NK-92 (cell line): ENCODE results near the gene TRPV4.

Experiments used
- DNase-seq: peaks from one replicate; lab custom pipeline; 2025; ENCODE audit not compliant: unreplicated experiment; lab: John Stamatoyannopoulos, UW

TRPV4 gene

DNA sequence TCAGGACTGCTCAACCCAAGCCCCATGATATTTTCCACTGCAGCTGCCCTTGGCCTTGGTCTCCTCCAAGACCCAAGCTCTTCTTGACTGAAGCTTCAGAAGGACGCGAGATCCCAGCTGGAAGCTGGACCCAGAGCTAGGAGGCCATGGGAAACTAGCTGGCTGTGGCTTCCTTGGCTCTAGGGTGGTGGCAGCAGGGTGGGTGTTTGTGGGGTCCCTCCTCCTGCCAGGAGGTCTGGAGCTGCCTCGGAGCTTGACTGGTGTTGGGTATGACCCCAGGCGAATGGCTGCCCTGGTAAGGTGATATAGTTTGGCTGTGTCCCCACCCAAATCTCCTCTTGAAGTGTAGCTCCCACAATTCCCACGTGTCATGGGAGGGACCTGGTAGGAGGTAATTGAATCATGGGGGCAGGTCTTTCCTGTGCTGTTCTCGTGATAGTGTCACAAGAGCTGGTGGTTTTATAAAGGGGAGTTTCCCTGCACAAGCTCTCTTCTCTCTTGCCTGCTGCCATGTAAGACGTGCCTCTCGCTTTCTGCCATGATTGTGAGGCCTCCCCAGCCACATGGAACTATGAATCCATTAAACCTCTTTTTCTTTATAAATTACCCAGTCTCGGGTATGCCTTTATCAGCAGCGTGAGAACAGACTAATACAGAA, 51.4 kb downstream of the TRPV4 start:
- no peak for DNase-seq

GRCh38 chr12:109779382-109779781, 53.8 kb downstream of the TRPV4 start:
- DNase-seq = no peak

- no peak for DNase-seq
These were observed 54.5 kb downstream of the TRPV4 start for GRCh38 chr12:109778684-109779083.

DNA sequence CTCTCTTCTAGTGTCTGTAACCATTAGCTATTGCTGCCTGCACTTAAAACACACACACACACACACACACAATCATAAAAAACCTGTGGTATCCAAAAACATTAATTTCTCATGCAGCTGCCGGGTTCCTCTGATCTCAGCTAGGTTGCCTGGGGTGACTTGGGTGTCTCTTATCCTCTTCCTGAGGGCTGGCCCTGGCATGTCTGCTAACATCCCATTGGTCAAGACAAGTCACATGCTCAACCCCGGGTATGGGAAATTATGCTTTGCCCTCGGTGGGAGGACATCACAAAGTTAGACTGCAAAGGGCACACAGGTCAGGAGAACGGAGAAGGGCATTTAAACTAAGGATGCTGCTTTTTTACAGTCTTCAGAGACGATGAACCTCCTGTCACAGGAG, 55.7 kb downstream of the TRPV4 start:
- no peak for DNase-seq

DNA sequence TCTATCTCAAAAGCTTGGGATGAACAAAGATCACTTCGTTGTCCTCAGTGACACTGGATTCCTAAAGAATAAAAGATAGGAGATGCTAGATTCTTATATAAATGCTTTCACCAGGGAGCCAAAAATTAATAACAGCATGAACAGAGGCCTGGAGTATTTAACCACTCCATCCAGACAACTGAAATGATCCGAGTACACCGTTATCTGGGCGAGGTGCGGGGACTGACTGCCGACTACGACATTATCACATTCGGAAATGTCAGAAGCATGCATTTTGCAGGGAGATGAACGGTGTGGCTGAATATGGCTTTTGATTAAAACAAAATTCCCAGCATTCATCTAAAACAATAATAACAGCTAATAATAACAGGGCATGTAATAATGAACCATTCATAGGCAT, 56.6 kb downstream of the TRPV4 start:
- no peak for DNase-seq

DNA sequence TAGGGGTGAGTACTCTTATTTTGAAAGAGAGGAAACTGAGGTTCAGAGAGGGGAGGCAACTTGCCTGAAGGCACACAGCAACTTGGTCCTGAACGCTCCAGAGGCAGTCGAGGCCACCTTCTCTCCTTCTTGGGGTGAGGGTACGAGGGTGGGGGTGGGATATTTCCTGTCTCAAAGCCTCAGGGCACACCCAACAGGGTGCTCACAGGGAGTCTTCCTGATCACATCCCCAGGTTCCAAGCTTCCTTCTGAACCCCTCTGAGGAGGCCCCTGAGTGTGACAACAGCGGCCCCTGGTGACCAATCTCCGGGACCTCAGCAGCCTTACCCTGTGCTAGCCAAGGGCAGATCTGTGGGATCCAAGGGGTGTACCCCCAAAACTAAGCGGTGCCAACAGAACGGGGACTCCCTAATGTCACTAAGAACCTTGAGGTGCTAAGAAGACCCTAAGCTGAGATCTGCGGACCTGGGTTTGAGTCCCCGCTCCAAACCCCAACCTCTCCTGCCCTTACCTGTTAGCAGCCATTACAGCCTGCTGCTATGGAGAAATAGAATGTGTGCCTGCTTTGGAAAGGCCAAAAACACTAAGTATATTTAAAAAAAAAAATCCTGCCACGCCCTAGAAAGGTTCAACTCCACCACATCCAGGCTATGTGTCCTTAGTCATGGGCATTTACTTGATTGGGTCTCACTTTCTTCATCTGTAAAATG, 57.9 kb downstream of the TRPV4 start:
- DNase-seq = no peak

GRCh38 chr12:109773384-109774011, 59.7 kb downstream of the TRPV4 start:
- no peak for DNase-seq

DNA sequence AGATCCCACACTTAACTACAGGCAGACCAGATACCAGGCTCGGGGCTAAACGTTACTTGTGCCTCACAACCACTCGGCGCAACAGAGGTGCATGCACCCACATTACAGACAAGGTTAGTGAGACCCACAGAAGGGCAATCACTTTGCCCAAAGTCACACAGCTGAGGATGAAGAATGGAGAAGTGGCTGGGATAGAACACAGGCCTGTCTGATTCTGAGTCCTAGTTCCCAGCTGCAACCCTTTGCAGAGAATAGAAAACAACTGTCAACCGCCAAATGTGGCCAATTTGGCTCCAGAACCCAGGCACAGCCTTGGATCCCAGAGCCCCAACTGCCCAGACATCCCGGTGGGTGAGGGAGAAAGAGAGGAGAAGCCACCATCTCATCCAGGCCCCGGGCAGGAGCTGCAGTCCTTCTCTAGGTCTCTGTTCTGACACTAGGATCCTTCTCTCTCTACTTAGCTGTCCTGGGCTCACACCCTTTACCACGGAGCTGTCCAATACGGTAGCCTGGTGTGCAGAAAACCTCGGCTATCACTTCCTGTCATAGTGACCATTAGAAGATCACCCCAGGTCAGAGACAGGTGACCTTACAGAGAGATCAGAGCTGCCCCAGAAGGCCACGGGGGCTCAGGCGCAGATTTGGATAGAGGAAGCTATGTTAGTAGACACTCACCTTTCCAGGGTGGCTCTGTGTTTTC, 60.4 kb downstream of the TRPV4 start:
- no peak for DNase-seq

DNA sequence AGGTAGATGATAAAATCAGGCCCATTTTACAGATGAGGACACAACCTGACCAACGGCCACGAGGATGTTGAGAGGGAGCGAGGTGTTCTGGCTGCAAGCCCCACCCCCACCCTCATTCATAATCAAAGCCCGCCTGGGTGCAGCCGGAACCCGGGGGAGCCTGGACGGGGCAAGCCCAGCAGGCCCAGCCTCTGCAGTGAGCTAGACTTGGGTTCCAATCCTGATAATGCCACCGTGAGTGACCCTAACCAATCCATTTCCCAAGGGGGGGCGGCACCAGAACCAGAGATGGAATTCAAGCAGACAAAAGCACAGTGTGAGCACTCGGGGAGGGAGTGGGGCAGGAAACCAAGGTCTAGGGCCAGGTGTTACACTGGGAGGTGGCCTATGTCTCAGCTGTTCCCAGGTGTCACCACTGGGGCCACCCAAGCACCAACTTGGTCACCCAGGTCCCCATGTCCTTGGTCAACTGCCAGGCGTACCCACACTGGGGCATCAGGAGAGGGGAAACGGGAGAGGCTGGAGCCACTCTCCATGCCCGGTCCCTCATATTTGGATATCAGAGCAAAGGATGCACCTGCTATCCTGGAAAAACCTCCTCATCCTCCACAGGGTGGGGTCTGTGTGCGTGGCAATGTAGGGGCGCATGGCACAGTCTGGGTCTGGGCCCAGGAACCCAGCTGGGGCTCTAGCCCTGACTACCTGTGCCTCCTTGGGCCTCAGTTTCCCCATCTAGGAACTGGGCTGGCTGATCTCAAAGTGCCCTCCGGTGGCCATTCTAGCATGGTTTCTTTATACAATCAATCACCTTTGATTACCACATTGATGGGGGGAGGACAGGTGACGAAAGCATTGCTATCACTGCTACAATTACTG, 61.2 kb downstream of the TRPV4 start:
- no peak for DNase-seq

- DNase-seq = no peak
These were observed 62.1 kb downstream of the TRPV4 start for GRCh38 chr12:109770861-109771670.

DNA sequence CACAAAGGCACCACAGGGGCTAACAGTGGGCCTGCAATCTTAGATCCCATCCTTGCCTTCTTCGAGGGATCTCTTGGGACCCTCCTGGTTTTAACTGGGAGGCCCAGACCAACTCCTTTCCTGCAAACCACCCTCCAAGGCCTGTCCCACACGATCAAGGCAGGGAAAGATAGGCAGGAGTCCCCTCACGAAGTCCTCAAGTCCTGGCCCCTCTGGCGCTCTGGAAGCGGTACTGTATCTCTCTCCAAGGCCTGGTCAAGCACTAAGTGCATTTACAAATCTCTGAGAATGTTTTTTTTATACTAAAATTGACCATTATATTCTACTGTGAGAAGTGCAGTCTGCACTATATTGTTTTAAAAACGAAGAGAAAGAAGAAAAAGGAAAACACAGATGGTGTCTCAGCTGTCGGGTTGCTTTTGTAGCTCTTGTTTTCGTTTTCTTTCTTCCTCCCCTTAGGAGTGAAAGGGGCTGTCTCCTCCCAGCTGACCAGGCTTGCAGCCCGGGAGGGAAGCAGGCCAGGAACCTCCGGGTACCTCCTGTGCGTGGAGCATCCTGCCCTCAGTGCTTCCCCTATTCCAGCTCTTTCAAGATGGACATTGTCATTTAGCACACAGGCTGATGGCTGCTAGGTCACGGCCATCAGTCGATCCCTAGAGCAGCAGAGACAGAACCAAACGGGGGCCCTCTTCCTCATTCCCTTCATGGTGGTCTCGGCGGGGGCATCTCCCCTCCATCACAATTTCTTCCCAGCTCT, 62.9 kb downstream of the TRPV4 start:
- no peak for DNase-seq

DNA sequence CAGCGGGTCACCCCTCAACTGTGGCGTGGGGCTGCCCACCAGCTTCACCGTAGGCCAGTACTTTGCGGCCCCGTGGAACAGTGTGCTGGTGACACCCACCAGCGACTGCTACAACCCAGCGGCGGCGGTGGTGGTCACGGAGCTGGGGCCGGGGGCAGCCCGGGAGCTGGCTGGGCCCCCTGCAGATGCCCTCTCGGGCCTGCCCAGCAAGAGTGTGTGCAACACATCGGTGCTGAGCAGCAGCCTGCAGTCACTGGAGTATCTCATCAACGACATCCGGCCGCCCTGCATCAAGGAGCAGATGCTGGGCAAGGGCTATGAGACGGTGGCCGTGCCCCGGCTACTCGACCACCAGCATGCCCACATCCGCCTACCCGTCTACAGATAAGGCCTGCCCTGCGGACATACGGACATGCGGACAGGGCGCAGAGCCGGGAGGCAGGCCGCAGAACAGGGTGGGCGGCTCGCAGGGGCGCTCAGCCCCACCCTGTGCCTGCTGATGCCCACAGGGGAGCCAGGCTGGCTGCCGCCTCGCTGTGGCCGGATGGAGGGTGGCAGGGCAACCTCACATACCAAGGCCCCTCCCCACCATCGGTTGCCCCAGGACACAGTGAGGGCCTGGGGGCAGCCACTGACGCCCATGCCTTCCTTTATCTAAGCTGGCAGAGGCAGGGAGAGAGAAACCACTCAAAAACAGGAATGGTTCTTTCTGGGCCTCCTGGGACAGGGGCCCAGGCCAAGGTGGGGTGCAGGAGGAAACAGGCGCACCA, 64.1 kb downstream of the TRPV4 start:
- DNase-seq = no peak

DNA sequence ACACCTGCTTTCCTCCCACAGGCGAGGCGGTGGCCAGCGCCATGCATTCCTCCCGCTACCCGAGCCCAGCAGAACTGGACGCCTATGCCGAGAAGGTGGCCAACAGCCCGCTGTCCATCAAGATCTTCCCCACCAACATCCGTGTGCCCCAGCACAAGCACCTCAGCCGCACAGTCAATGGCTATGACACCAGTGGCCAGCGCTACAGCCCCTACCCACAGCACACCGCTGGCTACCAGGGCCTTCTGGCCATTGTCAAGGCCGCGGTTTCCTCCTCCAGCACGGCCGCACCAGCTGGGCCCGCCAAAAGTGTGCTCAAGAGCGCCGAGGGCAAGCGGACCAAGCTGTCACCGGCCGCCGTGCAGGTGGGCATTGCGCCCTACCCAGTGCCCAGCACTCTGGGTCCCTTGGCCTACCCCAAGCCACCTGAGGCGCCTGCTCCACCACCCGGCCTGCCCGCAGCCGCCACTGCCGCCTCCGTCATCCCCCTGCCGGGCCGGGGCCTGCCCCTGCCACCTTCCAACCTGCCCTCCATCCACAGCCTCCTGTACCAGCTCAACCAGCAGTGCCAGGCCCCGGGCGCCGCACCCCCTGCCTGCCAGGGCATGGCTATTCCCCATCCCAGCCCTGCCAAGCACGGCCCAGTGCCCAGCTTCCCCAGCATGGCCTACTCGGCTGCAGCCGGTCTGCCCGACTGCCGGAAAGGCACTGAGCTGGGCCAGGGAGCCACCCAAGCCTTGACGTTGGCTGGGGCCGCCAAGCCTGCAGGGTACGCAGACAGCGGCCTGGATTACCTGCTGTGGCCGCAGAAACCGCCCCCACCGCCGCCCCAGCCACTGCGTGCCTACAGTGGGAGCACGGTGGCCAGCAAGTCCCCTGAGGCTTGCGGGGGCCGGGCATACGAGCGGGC, 65.0 kb downstream of the TRPV4 start:
- DNase-seq = no peak

GRCh38 chr12:109767456-109767855, 65.7 kb downstream of the TRPV4 start:
- no peak for DNase-seq

GRCh38 chr12:109766251-109766778, 66.9 kb downstream of the TRPV4 start:
- no peak for DNase-seq

DNA sequence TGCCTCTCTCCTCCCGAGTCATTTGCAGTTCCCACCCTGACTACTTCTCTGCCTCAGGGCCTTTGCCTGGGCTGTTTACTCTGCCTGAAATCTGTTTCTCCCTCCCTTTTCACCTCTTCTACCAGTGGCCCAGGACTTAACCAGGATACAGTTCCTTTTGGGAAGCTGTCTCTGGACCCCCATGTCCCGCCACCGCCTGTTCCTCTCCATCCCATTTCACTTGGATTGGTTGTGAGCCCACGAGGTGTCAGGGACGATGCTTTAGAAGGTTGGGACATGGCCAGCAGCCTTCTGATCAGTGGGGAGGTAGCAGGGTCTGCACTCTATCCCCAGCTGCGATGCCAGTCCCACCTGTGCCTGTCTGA, 67.8 kb downstream of the TRPV4 start:
- no peak for DNase-seq

- DNase-seq = no peak
These were observed 68.3 kb downstream of the TRPV4 start for GRCh38 chr12:109764776-109765445.
